SK-N-MC (cell line): ENCODE results near the gene GDF3.
"Not testable (repeated sequence)": the region's sequence is repeated elsewhere in the genome, so short reads cannot be mapped to it uniquely, and the experiment has no call there.

Experiments used
- DNase-seq: peaks from one replicate; pipeline ENCODE4 v3.0.0-alpha.2; 2011; ENCODE audit warnings: low read depth, low spot score
- H3K27ac ChIP-seq: fragments of 200-600 bp; sonication (generic); 2 replicates; pipeline ENCODE4 v1.5.1; 2016; ENCODE audit warnings: mixed run types
- H3K36me3 ChIP-seq: fragments of 200-600 bp; sonication (generic); 2 replicates; pipeline ENCODE4 v1.6.1; 2017; ENCODE audit warnings: antibody characterized with exemption, low read length, mixed read lengths; ENCODE audit not compliant: insufficient read depth
- H3K4me3 ChIP-seq: fragments of 200-600 bp; sonication (generic); 2 replicates; pipeline ENCODE4 v1.5.1; 2016
- H3K9ac ChIP-seq: fragments of 200-600 bp; sonication (generic); 2 replicates; pipeline ENCODE4 v1.8.0; 2017; ENCODE audit warnings: mixed run types, mixed read lengths; ENCODE audit not compliant: insufficient read length
- H3K9me3 ChIP-seq: fragments of 200-600 bp; sonication (generic); 2 replicates; pipeline ENCODE4 v1.6.1; 2017; ENCODE audit warnings: low read depth, mild to moderate bottlenecking, antibody characterized with exemption, low read length, moderate library complexity, mixed read lengths
- EZH2 ChIP-seq: fragments of 200-600 bp; sonication (generic); IDR thresholded peaks from one replicate; pipeline ENCODE4 v1.6.1; 2017; ENCODE audit warnings: antibody characterized with exemption
- FOXP2 ChIP-seq: optimal IDR thresholded peaks from 2 replicates; pipeline ENCODE3; 2011; ENCODE audit warnings: mild to moderate bottlenecking, moderate library complexity; ENCODE audit not compliant: insufficient read depth; ENCODE audit errors: extremely low read length, control extremely low read depth
- POLR2AphosphoS5 ChIP-seq: IDR thresholded peaks from 2 replicates; pipeline ENCODE4 v1.6.1; 2012; ENCODE audit warnings: mild to moderate bottlenecking, low read depth, low read length, borderline replicate concordance

GDF3 gene

DNA sequence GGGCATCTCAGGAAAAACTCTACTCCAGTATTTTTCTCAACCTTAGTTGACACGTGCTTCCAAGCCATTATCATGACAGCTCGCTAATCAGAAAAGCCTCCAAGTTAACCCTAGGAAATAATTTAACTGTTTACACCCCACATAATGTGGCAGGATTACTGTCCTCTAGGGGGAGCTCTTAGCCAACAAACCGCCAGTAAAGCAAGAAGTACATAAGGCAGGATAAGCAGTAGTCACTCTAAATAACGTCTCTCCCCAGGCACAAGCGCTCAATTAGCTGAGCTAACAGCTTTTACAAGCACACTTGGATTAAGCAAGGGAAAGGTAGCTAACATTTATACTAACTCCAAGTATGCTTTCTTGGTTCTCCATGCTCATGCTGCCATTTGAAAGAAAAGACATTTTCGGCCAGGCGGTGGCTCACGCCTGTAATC, 52.7 kb downstream of the GDF3 start:
- DNase-seq = no peak
- H3K9ac ChIP-seq = no peak overlapping the region
- no peak overlapping the region for H3K27ac ChIP-seq
- no peaks in the 10 kb centered on the region for H3K36me3 ChIP-seq
- H3K4me3 ChIP-seq = no peak overlapping the region
- TF ChIP-seq EZH2 = no peak
- no peak for TF ChIP-seq FOXP2
- TF ChIP-seq POLR2AphosphoS5 = no peak
- no peaks in the 10 kb centered on the region for H3K9me3 ChIP-seq

DNA sequence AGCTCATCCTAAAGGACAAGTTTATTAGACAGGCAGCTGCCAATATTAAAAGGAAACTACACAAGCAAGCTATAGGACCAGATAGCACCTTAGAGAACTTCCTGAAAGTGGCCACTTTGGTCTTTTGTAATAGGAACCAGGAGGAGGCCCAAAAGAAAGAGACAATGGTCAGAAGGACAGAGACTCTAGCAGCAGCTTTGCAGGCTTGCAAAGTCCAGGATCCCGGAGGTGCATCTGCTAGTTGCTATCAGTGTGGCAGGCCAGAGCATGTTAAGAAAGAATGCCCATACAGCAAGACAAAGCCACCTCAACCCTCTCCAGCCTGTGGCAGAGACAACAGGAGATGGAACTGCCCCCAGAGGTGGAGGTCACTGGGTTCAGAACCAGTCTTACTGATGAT, 53.3 kb downstream of the GDF3 start:
- H3K27ac ChIP-seq = no peak overlapping the region
- no peaks in the 10 kb centered on the region for H3K9me3 ChIP-seq
- DNase-seq = no peak
- H3K36me3 ChIP-seq = no peaks in the 10 kb centered on the region
- H3K9ac ChIP-seq = no peak overlapping the region
- no peak overlapping the region for H3K4me3 ChIP-seq
- no peak for TF ChIP-seq EZH2
- no peak for TF ChIP-seq FOXP2
- no peak for TF ChIP-seq POLR2AphosphoS5

DNA sequence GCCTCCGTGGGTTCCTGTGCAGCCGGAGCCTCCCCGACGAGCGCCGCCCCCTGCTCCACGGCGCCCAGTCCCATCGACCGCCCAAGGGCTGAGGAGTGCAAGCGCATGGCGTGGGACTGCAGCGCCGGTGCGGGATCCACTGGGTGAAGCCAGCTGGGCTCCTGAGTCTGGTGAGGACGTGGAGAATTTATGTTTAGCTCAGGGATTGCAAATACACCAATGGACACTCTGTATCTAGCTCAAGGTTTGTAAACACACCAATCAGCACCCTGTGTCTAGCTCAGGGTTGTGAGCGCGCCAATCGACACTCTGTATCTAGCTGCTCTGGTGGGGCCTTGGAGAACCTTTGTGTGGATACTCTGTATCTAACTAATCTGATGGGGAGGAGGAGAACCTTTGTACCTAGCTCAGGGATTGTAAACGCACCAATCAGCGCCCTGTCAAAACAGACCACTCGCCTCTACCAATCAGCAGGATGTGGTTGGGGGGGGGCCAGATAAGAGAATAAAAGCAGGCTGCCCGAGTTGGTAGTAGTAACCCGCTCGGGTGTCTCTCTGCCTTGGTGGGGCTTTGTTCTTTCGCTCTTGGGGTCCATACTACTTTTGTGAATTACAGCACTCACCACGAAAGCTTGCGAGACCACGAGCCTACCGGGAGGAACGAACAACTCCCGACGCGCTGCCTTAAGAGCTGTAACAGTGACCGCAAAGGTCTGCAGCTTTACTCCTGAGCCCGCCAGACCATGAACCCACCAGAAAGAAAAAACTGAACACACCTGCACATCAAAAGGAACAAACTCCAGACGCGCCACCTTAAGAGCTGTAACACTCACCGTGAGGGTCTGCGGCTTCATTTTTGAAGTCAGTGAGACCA, 55.2 kb downstream of the GDF3 start:
- not testable (repeated sequence) for H3K4me3 ChIP-seq

More for the DNA sequence above, 55.2 kb downstream of the GDF3 start:
- not testable (repeated sequence) for H3K36me3 ChIP-seq, DNase-seq, H3K9me3 ChIP-seq, H3K9ac ChIP-seq, H3K27ac ChIP-seq
